C4-2B (cell line): Measurements from ENCODE around the gene TMEM266.

Experiments
- ZFX ChIP-seq: fragments of 450-650 bp; IDR thresholded peaks from 2 replicates; pipeline ENCODE4 v1.6.1; 2017
- TF ChIP-seq, protein P1 (sequence below): fragments of 450-650 bp; conservative IDR thresholded peaks from 2 replicates; pipeline ENCODE4 v1.5.1; 2017; ENCODE audit warnings: mild to moderate bottlenecking

DNA sequence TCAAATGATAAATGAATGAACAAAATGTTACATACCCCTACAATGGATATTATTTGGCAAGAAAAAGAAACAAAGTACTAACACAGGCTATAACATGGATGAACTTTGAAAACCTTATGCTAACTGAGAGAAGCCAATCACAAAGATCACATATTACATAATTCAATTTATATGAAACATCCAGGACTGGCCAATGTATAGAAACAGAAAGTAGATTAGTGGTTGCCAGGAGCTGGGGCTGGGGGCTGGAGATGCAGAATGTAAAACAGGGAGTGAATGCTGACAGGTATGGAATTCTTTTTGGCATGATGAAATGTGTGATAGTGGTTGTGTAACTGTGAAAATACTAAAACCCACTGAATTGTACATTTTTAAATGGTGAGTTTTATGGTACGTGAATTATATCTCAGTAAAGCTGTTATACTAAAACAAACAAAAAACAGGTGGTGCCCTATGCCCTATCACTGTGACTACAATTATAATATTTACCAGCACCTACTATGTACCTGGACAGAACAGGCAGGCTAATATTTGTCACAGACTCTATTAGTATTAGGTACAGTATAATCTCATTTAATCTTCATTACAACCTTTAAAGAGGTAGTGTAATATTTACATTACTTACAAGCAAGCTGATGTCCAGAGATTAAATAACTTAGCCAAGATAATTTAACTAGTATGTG, 161.4 kb downstream of the TMEM266 start:
- TF ChIP-seq, protein P1, sequence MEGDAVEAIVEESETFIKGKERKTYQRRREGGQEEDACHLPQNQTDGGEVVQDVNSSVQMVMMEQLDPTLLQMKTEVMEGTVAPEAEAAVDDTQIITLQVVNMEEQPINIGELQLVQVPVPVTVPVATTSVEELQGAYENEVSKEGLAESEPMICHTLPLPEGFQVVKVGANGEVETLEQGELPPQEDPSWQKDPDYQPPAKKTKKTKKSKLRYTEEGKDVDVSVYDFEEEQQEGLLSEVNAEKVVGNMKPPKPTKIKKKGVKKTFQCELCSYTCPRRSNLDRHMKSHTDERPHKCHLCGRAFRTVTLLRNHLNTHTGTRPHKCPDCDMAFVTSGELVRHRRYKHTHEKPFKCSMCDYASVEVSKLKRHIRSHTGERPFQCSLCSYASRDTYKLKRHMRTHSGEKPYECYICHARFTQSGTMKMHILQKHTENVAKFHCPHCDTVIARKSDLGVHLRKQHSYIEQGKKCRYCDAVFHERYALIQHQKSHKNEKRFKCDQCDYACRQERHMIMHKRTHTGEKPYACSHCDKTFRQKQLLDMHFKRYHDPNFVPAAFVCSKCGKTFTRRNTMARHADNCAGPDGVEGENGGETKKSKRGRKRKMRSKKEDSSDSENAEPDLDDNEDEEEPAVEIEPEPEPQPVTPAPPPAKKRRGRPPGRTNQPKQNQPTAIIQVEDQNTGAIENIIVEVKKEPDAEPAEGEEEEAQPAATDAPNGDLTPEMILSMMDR = no peak
- TF ChIP-seq ZFX = no peak
